HG03159 (cell line): ENCODE measurements around the gene ZSCAN22.
A peak's percentile ranks its signal among the peaks of the same experiment; 100 is the strongest.
"Not testable (repeated sequence)": the region's sequence is repeated elsewhere in the genome, so short reads cannot be mapped to it uniquely, and the experiment has no call there.

Experiments used
- ATAC-seq: cut with Tn5 transposase; IDR thresholded peaks from one replicate; pipeline ENCODE4 v1.9.1; 2021; ENCODE audit warnings: mild to moderate bottlenecking, moderate library complexity; ENCODE audit not compliant: unreplicated experiment

Gene ZSCAN22

DNA sequence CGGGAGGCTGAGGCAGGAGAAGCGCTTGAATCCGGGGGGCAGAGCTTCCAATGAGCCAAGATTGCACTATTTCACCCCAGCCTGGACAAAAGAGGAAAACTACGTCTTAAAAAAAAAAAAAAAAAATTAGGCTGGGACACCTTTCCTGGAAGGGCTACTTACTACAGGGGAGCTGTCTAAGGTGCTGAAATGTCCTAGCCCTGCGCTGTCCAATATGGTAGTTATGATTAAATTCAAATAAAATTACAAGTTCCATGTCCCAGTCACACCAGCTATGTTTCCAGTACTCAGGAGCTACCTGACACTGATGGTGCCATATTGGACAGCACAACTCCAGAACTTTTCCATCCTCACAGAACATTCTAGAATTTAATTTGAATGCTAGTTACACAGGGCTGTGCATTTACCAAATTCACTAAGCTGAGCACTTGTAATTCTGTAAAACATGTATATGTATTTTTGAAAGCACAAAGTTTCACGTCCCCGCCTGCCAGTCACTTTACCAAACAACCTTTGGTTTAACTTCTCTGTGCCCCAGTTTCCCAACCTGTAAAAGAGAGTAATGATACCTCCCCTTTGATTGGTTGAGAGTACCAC lies 9.2 kb upstream of the ZSCAN22 start:
- ATAC-seq: no peak

DNA sequence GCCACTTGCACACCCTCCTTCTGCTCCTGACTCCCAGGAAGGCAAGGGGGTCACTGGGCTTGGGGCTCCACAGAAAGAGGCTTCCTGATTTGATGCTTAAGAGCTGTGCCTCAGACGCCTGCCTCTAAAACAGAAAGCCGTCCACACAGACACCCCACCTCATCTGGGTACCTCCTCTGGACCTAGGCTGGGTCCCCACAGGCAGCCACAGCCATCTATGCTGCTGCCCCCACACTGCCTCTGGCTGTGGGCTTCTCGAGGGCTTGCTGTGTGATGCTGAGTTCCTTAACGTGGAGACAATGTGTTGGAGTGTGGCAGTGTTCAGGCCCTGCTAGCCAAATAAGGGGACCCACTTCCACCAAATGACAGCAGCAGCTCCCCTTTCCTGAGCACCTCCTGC lies 8.5 kb upstream of the ZSCAN22 start:
- ATAC-seq: no peak

DNA sequence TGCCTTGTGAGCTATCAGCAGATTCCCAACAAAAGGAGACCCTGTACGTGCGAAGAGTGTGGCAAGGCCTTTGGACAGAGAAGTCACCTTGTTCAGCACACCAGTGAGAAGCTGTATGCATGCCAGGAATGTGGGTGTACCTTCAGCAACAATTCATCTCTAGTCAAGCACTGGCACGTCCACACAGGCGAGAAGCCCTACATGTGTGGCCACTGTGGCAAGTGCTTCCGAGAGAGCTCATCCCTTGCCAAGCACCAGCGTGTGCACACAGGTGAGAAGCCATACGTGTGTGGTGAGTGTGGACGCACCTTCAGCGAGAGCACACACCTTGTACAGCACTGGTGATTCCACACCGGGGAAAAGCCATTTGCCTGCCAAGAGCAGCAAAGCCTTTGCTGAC lies 7.6 kb upstream of the ZSCAN22 start:
- ATAC-seq: no peak

DNA sequence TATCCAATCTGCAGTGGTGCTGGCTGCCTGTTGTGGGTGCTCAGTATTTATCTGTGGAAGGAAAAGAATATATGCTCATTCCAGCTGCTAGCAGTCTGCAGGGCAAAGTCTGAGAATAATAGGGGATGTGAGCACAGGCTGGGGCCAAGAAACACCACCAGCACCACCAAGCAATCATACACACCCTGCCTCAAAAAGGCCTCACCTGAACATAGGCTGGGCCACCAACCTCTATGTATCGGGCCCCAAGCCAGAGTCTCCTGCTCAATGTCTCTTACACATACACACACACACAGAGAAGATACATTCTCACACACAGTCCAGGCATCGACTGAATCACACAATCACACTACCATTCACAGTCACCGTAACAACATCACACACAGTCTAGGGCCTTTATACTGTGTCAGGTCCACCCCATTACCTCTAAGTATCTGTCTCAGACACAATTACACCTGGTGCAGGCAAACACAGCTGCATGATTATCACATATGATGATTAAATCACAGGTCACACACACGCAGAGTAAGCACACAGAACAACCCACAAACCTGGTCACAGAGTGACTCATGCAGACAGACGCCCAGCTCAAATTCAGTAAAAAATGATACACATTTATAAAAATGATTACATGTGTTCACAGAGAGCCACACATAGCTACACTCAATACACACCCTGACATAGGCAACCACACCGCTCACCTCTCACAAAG lies 1.3 kb upstream of the ZSCAN22 start:
- no peak for ATAC-seq

DNA sequence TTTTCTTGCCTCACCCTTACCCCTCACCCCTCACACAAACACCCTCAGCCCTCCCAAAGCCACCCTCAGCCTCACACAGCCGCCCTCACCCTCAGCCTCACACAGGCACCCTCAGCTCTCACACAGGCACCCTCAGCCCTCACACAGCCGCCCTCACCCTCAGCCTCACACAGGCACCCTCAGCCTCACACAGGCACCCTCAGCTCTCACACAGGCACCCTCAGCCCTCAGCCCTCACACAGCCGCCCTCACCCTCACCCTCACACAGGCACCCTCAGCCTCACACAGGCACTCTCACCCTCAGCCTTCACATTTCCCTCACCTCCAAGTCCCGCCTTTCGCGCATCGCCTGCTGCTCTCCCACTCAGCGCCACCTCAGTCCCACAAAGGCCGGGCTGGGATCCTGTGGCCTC lies 287 bp upstream of the ZSCAN22 start:
- no peak for ATAC-seq

DNA sequence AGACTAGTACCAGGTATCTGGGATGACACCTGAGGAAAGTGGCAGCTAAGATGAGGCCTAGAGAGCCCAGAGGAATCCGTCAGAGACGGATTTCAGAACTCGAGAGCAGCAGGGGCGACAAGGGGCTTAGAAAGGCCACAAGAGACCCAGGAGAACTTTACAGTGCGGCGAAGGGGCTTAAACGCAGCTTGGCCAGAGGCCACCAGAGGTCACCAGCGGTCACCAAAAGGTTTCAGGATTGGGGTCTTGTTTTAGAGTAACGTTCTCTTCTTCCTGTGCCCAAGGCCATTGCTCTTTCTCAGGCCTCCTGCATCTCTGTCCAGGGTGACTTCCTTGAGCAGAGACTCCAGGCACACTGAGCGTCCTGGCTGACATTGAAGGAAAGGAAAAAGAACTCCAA lies 2.2 kb downstream of the ZSCAN22 start:
- no peak for ATAC-seq

DNA sequence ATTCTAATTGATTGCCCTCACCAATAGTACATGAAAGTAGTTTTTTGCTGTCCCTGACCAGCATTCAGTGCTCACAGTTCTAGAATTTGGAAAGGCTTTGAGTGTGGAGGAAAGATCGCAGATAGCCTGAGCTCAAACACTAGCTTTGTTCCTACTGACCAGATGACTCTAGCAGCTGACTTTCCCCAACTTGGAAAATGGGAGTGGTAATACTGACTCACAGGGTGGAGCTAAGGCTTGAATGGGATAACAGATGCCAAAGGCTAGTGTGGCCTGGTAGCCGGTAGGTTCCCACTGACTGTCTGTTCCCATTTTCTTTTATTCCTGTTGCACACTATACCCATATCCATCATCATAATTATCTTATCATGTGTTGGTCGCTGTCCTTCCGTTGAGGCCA lies 3.7 kb downstream of the ZSCAN22 start:
- no peak for ATAC-seq

DNA sequence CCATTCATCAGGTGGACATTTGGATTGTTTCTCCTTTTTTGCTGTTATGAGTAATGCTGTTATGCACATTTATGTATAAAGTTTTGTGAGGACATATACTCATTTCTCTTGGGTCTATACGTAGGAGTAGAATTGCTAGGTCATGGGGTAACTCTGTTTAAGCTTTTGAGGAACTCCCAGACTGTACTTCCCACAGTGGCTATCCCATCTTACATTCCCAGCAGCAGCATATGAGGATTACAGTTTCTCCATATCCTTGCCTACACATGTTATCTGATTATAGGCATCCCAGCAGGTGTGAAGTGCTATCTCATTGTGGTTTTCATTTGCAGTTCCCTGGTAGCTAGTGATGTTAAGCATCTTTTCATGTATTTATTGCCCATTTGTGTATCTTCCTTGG lies 5.9 kb downstream of the ZSCAN22 start:
- no peak for ATAC-seq

DNA sequence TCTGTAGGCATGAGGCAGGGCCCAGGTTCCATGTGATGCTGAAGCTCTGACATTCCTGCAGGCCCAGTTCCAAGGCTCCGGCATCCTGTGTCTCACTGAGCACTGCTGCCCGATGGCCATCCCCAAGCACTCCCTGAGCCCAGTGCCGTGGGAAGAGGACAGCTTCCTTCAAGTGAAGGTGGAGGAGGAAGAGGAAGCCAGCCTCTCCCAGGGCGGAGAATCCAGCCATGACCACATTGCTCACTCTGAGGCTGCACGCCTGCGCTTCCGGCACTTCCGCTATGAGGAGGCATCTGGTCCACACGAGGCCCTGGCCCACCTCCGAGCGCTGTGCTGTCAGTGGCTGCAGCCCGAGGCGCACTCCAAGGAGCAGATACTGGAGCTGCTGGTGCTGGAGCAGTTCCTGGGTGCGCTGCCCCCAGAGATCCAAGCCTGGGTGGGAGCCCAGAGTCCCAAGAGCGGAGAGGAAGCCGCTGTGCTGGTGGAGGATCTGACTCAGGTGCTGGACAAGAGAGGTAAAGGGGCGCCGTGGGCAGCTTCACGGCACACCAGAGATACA lies 8.0 kb downstream of the ZSCAN22 start:
- no peak for ATAC-seq

DNA sequence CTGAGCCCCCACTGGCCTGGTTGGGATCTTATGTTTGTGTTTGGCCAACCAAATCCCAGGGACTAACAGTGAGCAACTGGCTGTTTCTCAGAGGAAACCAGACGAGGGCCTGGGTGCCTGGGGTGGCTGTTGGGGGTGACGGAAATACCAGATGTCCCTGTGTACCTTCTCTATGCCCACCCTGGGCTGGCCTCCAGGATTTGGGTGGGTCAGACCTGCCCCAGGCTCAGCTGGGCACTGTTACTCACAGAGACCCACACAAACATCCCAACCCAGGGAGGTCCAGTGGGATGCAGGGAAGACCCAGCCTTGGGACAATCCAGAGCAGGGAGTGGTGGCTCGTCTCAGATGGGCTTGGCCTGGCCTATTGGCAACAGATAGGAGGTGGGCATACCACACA lies 8.8 kb downstream of the ZSCAN22 start:
- no peak for ATAC-seq

DNA sequence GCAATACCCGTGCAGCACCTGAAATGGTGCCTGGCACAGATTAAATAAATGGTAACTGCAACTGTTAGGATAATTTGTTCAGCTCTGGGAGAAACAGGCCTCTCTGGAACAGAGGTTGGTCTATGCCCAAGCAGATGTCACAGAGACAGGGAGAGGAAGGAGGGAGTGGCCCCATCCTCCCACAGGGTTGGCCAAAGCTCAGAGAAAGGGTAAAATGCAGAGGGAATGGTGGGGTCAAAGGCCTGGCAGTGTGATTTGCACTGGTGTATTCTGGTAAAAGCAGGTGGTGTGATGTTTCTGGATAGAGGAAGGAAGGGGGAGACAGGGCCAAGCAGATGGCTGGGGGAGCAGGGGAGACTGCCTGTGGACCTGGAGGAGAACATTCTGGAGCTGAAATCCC lies 9.4 kb downstream of the ZSCAN22 start:
- no peak for ATAC-seq

DNA sequence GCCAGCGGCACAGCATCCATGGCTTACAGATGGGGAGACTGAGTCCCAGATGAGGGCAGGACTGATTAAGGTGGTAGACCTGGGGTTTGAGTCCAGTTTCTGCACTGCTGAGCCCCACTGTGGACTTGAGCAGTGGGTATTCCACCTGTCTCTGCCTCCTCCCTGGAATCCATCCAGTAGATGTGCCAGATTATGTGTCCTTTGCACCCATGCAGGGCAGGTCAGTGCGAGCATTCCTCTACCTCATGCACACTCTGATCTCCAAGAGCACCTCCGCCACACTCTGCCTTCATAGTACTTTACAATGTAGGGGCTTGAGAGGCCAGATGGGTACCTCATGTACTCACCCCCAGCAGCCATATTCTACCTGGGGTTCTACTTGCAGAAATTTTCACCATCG lies 10.0 kb downstream of the ZSCAN22 start:
- ATAC-seq: no peak

DNA sequence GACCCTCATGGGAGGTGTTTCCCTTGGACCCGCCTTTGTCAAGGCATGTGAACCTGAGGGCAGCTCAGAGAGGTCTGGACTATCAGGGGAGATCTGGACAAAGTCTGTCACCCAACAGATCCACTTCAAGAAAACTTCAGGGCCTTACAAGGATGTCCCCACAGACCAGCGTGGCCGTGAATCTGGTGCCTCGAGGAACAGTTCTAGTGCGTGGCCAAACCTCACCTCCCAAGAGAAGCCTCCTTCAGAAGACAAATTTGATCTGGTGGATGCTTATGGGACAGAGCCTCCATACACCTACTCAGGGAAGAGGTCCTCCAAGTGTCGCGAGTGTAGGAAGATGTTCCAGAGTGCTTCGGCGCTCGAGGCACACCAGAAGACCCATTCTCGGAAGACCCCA lies 11.5 kb downstream of the ZSCAN22 start:
- ATAC-seq: no peak

DNA sequence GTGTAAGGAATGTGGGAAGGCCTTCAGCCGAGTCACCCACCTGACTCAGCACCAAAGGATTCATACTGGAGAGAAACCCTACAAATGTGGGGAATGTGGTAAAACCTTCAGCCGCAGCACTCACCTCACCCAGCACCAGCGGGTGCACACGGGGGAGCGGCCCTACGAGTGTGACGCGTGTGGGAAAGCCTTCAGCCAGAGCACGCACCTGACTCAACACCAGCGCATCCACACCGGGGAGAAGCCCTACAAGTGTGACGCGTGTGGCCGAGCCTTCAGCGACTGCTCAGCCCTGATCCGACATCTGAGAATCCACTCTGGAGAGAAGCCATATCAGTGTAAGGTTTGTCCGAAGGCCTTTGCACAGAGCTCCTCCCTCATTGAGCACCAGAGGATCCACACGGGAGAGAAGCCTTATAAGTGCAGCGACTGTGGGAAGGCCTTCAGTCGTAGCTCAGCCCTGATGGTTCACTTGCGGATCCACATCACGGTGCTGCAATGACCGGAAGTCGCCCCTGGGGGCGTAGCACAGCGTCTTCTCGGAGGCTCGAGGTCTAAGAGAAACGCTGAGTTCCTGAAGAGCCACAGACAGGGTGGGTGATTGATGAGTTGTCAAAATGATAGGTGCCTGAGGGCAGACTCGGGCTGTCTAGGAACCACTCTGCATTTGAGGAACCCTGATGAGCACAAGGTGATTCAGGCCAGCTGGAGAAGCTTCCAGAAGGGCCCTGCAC lies 12.2 kb downstream of the ZSCAN22 start:
- no peak for ATAC-seq

DNA sequence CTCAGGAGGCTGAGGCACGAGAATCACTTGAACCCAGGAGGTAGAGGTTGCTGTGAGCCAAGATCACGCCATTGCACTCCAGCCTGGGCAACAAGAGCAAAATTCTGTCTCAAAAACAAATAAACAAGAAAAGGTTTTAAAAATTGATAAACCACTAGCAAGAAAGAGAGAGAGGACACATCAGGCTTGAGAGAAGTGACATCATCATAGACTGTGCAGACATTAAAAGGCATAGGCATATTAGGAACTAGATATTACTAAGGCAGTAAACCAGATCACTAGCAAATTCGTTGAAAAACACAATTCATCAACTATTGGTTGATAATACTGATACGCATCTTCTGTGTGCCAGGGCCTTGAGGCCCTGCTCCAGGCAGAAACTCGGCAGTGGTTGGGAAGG lies 18.8 kb downstream of the ZSCAN22 start:
- ATAC-seq: no peak

DNA sequence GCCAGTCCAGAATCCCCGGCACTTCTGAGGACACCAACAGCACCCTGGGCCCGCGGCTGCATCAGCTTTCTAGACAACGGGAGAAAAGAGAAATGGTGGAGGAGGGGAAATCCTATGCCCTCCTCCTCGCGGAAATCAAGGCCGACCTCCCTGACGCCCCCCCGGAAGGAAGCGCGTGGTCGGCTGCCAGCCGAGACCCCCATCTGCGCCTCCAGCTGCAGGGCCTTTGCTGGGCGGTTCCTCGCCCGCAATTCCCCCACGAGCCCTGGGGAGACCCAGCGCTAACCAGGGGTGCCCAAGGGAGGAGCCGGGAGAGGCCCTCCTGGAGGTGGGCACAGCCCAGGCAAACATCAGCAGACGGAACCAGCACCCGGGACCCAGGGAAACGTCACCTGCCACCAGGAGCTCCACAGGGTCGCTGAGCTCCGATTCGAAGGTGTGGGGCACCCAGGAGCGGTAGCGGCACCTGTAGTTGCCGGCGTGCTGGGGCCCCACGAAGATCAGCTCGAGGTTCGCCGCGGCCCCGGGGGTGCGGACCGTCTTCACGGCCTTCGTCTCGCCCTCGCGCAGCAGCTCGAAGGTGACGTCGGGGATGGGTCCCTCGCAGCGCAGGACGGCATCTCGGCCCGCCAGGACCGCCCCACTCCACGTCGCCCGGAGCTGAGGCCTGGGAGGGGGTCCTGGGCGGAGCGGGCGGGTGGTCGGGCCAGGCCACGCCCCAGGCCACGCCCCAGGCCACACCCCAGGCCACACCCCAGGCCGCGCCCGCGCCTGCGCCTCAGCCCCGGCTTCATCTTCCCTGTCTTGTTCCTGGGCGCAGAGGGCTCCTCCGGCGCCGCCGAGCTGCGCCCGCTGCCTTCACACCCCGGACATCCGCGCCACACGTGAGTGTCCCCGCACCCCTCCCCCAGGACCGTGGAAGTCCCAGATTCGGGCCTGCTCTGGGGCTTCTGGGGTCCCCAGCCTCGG lies 20.5 kb downstream of the ZSCAN22 start:
- peak; percentile 91 for ATAC-seq

DNA sequence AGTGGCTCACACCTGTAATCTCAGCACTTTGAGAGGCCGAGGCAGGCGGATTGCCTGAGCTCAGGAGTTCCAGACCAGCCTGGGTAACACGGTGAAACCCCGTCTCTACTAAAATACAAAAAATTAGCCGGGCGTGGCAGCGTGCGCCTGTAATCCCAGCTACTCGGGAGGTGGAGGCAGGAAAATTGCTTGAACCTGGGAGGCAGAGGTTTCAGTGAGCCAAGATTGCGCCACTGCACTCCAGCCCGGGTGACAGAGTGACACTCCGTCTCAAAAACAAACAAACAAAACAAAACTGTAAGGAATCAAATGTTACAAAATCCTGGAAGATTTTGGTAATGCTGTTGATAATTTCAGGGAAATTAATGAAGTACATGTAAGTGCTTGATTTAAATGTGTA lies 21.3 kb downstream of the ZSCAN22 start:
- not testable (repeated sequence) for ATAC-seq

DNA sequence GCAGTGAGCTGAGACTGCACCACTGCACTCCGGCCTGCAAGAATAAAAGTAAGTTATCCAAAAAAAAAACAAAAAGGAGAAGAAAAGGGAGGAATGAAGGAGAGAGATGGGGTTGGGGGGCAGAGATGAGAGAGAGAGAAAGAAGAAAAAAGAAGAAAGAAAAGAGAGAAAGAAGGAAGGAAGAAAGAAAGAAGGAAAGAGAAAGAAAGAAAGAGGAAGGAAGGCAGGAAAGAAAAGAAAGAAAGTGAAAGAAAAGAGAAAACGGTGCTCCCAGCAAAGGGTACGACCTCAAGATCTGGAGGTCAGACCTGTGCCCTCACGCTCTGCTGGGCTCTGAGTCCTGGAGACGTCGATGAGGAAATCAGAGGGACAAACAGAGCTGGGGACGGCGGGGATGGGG lies 22.8 kb downstream of the ZSCAN22 start:
- no peak for ATAC-seq

DNA sequence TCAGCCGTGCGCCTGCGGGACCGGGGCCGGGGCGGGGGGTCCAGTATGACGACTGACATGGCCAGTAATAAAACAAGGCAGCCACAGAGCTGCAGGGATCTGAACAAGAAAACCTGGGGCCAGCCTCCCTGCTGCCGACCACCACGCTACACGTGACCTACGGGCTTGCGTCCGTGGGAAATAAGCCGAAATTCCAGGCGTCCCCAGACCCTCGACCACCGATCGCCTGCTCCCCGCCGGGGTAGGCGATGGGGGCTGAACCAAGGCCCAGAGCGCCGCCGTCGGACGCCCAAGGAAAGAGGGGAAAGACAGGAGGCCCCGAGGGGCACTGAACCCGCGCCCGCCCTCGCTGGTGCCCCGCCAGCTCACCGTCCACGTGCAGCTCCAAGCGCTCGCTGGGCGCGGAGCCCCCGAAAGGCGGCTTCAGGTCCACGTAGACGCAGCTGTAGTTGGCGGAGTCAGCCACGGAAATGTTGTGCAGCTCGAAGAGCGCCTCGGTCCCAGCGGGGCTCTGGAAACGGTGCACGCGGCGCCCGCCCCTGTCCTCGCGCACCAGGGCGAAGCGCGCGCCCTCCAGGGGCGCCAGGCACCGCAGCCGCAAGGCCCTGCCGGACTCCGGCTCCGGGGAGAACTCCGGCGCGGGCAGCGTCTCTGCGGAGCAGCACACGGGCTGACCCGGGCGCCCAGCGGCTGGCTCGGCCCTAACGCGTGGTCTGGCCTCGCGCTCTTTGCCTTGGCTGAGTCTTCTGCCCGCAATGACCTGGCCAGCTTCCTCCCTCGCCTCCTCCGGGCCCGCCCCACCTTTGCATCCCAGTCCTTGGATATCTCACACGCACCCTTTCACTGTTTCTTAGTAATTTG lies 23.4 kb downstream of the ZSCAN22 start:
- ATAC-seq: no peak
